Thoracic aorta (tissue), 2 donors: ENCODE measurements around the gene CSH1. TPM values are rescaled to one million over a fixed set of nuclear protein-coding genes. Genes with fewer than 3 reads are reported as not detected.

Source experiments
- ATAC-seq: fragments of 150-250 bp; one replicate; pipeline ENCODE4 v1.8.0; 2017; ENCODE audit warnings: low read depth; ENCODE audit not compliant: insufficient number of reproducible peaks, low FRiP score
- DNase-seq: peaks from one replicate; pipeline ENCODE4 v3.0.0-alpha.2; 2020; ENCODE audit warnings: low spot score
- H3K27ac ChIP-seq, 2 donors: fragments of 200-600 bp; sonication (generic); 1 replicate in 1 of 2; 2 replicates in 1 of 2; pipeline ENCODE4 v1.5.1; 2016; ENCODE audit warnings: mild to moderate bottlenecking in 2 of 2, moderate library complexity in 2 of 2
- H3K27me3 ChIP-seq: fragments of 200-600 bp; sonication (generic); replicated peaks from 2 replicates; pipeline ENCODE4 v1.6.0; 2016; ENCODE audit warnings: mild to moderate bottlenecking; ENCODE audit not compliant: insufficient read depth
- H3K36me3 ChIP-seq: fragments of 200-600 bp; sonication (generic); one replicate; pipeline ENCODE4 v1.5.1; 2016
- H3K4me1 ChIP-seq, 2 donors: fragments of 200-600 bp; sonication (generic); 1 replicate in 1 of 2; 2 replicates in 1 of 2; pipeline versions ENCODE4 v1.5.1 to v1.6.0; 2016; ENCODE audit warnings: low read depth in 2 of 2, mild to moderate bottlenecking in 1 of 2; ENCODE audit not compliant: control insufficient read depth in 1 of 2
- H3K4me3 ChIP-seq: fragments of 200-600 bp; sonication (generic); 2 replicates; pipeline ENCODE4 v1.5.1; 2016; ENCODE audit warnings: mild to moderate bottlenecking
- H3K9me3 ChIP-seq: fragments of 200-600 bp; sonication (generic); 2 replicates; pipeline ENCODE4 v1.5.1; 2016
- total RNA-seq, 2 donors: library from RNA; depleted of rRNA; stranded (reverse); fragments of >200 nt; gene quantifications; one replicate each; pipeline versions ENCODE4 v1.1.0 to v1.2.3, GENCODE V29; 2016
- TF ChIP-seq, protein P1 (sequence below): fragments of 200-600 bp; sonication (generic); IDR thresholded peaks from one replicate; pipeline ENCODE4 v1.5.1; 2019; ENCODE audit warnings: antibody characterized with exemption

CSH1 gene
- total RNA-seq, 2 donors from 2014 or later, result not detected

DNA sequence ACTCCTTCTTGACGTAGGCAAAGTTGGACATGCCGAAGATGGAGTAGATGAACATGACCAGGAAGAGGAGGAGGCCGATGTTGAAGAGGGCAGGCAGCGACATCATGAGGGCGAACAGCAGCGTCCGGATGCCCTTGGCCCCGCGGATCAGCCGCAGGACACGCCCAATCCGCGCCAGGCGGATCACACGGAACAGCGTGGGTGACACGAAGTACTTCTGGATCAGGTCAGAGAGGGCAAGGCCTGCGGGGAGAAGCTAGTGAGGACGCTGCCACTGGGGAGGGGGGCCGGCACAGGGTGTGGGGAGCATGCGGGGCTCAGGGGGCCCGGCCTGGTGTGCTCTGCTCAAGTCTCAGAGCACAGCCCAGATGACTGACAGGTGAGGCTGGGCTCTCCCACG is 45.4 kb upstream of the CSH1 start:
- Histone ChIP-seq H3K36me3 (no peaks in the 10 kb centered on the region), H3K4me1 (no peaks in the 10 kb centered on the region), H3K4me3 (no peak overlapping the region), H3K27me3 (no peaks in the 10 kb centered on the region), H3K27ac (no peak overlapping the region), H3K9me3 (no peaks in the 10 kb centered on the region)
- ATAC-seq (no peak), DNase-seq (no peak)
- TF ChIP-seq, protein P1, sequence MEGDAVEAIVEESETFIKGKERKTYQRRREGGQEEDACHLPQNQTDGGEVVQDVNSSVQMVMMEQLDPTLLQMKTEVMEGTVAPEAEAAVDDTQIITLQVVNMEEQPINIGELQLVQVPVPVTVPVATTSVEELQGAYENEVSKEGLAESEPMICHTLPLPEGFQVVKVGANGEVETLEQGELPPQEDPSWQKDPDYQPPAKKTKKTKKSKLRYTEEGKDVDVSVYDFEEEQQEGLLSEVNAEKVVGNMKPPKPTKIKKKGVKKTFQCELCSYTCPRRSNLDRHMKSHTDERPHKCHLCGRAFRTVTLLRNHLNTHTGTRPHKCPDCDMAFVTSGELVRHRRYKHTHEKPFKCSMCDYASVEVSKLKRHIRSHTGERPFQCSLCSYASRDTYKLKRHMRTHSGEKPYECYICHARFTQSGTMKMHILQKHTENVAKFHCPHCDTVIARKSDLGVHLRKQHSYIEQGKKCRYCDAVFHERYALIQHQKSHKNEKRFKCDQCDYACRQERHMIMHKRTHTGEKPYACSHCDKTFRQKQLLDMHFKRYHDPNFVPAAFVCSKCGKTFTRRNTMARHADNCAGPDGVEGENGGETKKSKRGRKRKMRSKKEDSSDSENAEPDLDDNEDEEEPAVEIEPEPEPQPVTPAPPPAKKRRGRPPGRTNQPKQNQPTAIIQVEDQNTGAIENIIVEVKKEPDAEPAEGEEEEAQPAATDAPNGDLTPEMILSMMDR, result no peak

DNA sequence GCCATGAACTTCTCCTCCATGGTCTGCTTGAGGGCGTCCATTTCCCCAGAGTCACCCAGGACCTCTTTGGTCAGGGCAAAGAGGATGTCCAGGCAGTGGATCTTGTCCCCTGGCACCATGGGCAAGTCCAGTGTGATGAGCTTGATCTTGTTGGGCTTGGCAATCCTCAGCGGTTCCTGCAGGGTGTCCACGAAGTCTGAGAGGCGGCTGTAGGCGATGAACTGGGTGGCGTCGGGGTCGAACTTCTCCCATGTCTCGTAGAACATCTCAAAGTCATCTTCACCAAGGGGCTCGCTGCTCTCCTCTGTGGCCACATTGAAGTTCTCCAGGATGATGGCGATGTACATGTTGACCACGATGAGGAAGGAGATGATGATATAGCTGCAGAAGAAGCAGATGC is 44.8 kb upstream of the CSH1 start:
- Histone ChIP-seq H3K4me3 (no peak overlapping the region), H3K4me1 (no peaks in the 10 kb centered on the region), H3K27ac (no peak overlapping the region), H3K9me3 (no peaks in the 10 kb centered on the region), H3K27me3 (no peaks in the 10 kb centered on the region), H3K36me3 (no peaks in the 10 kb centered on the region)
- TF ChIP-seq, protein P1, result no peak
- no peak for ATAC-seq
- DNase-seq, result no peak

DNA sequence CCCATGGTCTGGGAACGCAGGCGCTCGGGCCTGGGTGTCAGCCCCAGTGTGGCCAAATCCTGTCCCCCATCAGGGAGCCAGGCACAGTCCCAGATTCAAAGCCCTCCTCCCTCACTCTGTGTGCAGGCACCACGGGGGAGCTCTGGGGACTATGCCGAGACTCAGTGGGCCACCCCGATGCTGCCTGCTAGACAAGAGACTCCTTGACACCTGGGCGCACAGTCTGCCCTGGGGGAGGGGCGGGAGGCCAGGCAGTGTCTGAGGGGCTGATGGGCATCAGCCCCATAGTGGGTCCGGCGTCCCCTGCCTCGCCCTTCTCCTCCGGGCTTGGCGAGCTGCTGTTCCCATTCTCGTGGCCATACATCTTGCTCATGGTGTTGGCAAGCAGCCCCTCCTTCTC is 44.2 kb upstream of the CSH1 start:
- Histone ChIP-seq H3K27me3 (no peaks in the 10 kb centered on the region), H3K9me3 (no peaks in the 10 kb centered on the region), H3K36me3 (no peaks in the 10 kb centered on the region), H3K4me1 (no peaks in the 10 kb centered on the region), H3K27ac (no peak overlapping the region), H3K4me3 (no peak overlapping the region)
- DNase-seq (no peak), ATAC-seq (no peak)
- TF ChIP-seq, protein P1, result no peak

DNA sequence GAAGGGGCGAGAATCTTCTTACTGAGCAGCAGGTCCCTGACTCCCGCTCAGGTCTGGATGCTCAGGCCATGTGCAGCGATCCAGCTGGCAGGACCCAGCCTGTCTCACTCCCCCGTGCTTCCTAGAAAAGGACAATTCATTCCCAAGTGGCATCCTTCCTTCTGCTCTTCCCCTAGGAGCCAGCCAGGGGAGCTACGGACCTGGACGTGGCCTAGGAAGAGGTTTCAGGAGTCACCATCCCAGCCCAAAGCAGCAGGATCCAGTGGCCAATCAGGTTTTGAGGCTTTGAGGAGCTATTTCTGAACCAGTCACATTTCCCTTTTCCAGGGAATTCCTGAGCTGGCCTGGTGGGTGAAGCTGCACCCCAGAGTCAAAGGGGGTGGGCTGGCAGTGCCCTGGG is 43.5 kb upstream of the CSH1 start:
- no peak overlapping the region for H3K27ac ChIP-seq
- DNase-seq (no peak), ATAC-seq (no peak)
- H3K9me3 ChIP-seq, result no peaks in the 10 kb centered on the region
- no peak overlapping the region for H3K4me3 ChIP-seq
- TF ChIP-seq, protein P1, result no peak
- H3K27me3 ChIP-seq, result no peaks in the 10 kb centered on the region
- no peaks in the 10 kb centered on the region for H3K36me3 ChIP-seq
- no peaks in the 10 kb centered on the region for H3K4me1 ChIP-seq

DNA sequence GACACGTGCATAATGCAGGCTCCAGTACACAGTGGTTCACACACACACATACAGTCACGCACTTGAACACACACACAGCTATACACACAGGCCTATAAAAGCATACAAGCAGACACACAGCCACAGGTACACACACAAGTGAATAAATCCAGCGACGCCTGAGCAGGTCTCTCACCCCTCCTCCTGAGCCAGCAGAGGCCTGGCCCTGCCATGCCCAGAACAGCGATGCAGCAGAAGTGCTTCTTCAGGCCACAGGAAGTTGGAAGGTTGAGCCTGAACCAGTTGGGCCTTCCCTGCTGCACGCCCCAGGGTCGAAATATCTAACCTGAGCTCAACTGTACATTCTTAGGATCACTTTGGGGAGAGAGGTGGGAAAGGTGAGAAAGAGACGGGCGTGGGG is 43.0 kb upstream of the CSH1 start:
- Histone ChIP-seq H3K4me1 (no peaks in the 10 kb centered on the region), H3K4me3 (no peak overlapping the region), H3K27ac (no peak overlapping the region), H3K36me3 (no peaks in the 10 kb centered on the region), H3K9me3 (no peaks in the 10 kb centered on the region), H3K27me3 (no peaks in the 10 kb centered on the region)
- DNase-seq (no peak), ATAC-seq (no peak)
- TF ChIP-seq, protein P1, result no peak
